ENCODE data around the gene RHAG. TPM values are rescaled to one million over a fixed set of nuclear protein-coding genes. Genes with fewer than 3 reads are reported as not detected.

RHAG gene
- total RNA-seq (2014; rRNA removed; shearing (Covaris generic)) (not detected in 2 replicates), polyA plus RNA-seq (2016; fragmentation: Nextera tagmentation; extraction: Ambion mirVana) (not detected in 2 replicates)
- long read RNA-seq = 0 reads

GRCh38 chr6:49636713-49637349 lies at the start of gene RHAG:
TSS of gene RHAG (minus strand) at chr6:49636839. CDS start at chr6:49636812, 27 bp downstream.
- Histone ChIP-seq H3F3A (replicated peaks; ENCODE audit: low read depth) (no peaks in the 10 kb centered on the region), H3K27me3 (ENCODE audit: insufficient read depth) (no peaks in the 10 kb centered on the region), H3K27ac (ENCODE audit: low read depth) (no peak within 1 kb of the TSS), H3K79me2 (replicated peaks; ENCODE audit: insufficient read depth) (no peaks in the 10 kb centered on the region), H2AFZ (no peak within 1 kb of the TSS; the same call in 1 of the 2 replicates), H3K9me2 (ENCODE audit: insufficient read depth) (no peaks in the 10 kb centered on the region), H3K4me1 (ENCODE audit: insufficient read depth) (peaks cover 3% of the 10 kb centered on the region; the same call in 1 of the 2 replicates), H3K36me3 (ENCODE audit: insufficient read depth) (no peaks in the 10 kb centered on the region), H3K4me2 (no peak within 1 kb of the TSS), H3K4me3 (no peak within 1 kb of the TSS), H4K20me1 (replicated peaks; ENCODE audit: insufficient read depth) (no peaks in the 10 kb centered on the region)
- Mint-ChIP-seq H3K9me3 (no peaks in the 10 kb centered on the region), H3K27me3 (ENCODE audit: insufficient read depth, low read depth, poor library complexity) (no peaks in the 10 kb centered on the region), H3K4me3 (no peak within 1 kb of the TSS), H3K4me1 (no peaks in the 10 kb centered on the region), H3K27ac (no peak within 1 kb of the TSS), H3K36me3 (ENCODE audit: low read depth) (no peaks in the 10 kb centered on the region)
- DNase-seq (ENCODE audit: low spot score) (no peak), ATAC-seq (no peak)
- TF ChIP-seq, protein P1, sequence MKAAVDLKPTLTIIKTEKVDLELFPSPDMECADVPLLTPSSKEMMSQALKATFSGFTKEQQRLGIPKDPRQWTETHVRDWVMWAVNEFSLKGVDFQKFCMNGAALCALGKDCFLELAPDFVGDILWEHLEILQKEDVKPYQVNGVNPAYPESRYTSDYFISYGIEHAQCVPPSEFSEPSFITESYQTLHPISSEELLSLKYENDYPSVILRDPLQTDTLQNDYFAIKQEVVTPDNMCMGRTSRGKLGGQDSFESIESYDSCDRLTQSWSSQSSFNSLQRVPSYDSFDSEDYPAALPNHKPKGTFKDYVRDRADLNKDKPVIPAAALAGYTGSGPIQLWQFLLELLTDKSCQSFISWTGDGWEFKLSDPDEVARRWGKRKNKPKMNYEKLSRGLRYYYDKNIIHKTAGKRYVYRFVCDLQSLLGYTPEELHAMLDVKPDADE (IDR thresholded peaks at IDR 0.05) = no peak
- TF ChIP-seq, protein P2, sequence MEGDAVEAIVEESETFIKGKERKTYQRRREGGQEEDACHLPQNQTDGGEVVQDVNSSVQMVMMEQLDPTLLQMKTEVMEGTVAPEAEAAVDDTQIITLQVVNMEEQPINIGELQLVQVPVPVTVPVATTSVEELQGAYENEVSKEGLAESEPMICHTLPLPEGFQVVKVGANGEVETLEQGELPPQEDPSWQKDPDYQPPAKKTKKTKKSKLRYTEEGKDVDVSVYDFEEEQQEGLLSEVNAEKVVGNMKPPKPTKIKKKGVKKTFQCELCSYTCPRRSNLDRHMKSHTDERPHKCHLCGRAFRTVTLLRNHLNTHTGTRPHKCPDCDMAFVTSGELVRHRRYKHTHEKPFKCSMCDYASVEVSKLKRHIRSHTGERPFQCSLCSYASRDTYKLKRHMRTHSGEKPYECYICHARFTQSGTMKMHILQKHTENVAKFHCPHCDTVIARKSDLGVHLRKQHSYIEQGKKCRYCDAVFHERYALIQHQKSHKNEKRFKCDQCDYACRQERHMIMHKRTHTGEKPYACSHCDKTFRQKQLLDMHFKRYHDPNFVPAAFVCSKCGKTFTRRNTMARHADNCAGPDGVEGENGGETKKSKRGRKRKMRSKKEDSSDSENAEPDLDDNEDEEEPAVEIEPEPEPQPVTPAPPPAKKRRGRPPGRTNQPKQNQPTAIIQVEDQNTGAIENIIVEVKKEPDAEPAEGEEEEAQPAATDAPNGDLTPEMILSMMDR (conservative IDR thresholded peaks at IDR 0.05; ENCODE audit: low read depth in 2 of 2) = no peak
- TF ChIP-seq REST (IDR thresholded peaks at IDR 0.05; ENCODE audit: unreplicated experiment) = no peak
- TF ChIP-seq ZNF331 (CRISPR knock-in tag; IDR thresholded peaks at IDR 0.05; ENCODE audit: low read depth) = no peak
- TF ChIP-seq, protein P3, sequence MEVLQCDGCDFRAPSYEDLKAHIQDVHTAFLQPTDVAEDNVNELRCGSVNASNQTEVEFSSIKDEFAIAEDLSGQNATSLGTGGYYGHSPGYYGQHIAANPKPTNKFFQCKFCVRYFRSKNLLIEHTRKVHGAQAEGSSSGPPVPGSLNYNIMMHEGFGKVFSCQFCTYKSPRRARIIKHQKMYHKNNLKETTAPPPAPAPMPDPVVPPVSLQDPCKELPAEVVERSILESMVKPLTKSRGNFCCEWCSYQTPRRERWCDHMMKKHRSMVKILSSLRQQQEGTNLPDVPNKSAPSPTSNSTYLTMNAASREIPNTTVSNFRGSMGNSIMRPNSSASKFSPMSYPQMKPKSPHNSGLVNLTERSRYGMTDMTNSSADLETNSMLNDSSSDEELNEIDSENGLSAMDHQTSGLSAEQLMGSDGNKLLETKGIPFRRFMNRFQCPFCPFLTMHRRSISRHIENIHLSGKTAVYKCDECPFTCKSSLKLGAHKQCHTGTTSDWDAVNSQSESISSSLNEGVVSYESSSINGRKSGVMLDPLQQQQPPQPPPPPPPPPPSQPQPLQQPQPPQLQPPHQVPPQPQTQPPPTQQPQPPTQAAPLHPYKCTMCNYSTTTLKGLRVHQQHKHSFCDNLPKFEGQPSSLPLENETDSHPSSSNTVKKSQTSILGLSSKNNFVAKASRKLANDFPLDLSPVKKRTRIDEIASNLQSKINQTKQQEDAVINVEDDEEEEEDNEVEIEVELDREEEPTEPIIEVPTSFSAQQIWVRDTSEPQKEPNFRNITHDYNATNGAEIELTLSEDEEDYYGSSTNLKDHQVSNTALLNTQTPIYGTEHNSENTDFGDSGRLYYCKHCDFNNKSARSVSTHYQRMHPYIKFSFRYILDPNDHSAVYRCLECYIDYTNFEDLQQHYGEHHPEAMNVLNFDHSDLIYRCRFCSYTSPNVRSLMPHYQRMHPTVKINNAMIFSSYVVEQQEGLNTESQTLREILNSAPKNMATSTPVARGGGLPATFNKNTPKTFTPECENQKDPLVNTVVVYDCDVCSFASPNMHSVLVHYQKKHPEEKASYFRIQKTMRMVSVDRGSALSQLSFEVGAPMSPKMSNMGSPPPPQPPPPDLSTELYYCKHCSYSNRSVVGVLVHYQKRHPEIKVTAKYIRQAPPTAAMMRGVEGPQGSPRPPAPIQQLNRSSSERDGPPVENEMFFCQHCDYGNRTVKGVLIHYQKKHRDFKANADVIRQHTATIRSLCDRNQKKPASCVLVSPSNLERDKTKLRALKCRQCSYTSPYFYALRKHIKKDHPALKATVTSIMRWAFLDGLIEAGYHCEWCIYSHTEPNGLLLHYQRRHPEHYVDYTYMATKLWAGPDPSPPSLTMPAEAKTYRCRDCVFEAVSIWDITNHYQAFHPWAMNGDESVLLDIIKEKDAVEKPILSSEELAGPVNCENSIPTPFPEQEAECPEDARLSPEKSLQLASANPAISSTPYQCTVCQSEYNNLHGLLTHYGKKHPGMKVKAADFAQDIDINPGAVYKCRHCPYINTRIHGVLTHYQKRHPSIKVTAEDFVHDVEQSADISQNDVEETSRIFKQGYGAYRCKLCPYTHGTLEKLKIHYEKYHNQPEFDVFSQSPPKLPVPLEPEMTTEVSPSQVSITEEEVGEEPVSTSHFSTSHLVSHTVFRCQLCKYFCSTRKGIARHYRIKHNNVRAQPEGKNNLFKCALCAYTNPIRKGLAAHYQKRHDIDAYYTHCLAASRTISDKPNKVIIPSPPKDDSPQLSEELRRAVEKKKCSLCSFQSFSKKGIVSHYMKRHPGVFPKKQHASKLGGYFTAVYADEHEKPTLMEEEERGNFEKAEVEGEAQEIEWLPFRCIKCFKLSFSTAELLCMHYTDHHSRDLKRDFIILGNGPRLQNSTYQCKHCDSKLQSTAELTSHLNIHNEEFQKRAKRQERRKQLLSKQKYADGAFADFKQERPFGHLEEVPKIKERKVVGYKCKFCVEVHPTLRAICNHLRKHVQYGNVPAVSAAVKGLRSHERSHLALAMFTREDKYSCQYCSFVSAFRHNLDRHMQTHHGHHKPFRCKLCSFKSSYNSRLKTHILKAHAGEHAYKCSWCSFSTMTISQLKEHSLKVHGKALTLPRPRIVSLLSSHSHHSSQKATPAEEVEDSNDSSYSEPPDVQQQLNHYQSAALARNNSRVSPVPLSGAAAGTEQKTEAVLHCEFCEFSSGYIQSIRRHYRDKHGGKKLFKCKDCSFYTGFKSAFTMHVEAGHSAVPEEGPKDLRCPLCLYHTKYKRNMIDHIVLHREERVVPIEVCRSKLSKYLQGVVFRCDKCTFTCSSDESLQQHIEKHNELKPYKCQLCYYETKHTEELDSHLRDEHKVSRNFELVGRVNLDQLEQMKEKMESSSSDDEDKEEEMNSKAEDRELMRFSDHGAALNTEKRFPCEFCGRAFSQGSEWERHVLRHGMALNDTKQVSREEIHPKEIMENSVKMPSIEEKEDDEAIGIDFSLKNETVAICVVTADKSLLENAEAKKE (CRISPR knock-in tag; IDR thresholded peaks at IDR 0.05) = no peak
- TF ChIP-seq NANOG (IDR thresholded peaks at IDR 0.05; ENCODE audit: borderline replicate concordance) = no peak
- no peak for TF ChIP-seq POLR2AphosphoS5 (IDR thresholded peaks at IDR 0.05; ENCODE audit: low read depth)
- no peak for TF ChIP-seq JUNB (IDR thresholded peaks at IDR 0.05; ENCODE audit: unreplicated experiment)
- no peak for TF ChIP-seq CREB1 (CRISPR knock-in tag; IDR thresholded peaks at IDR 0.05; ENCODE audit: low read depth)
- TF ChIP-seq EZH2phosphoT487 (IDR thresholded peaks at IDR 0.05; ENCODE audit: unreplicated experiment) = no peak
- no peak for TF ChIP-seq STAT1 (IDR thresholded peaks at IDR 0.05; ENCODE audit: unreplicated experiment)
- no peak for TF ChIP-seq ZNF114 (CRISPR knock-in tag; IDR thresholded peaks at IDR 0.05)
- TF ChIP-seq EZH2 (IDR thresholded peaks at IDR 0.05; ENCODE audit: low read depth, unreplicated experiment) = no peak

Data from GM23338 (cell line).